ENCODE measurements around the gene EGF. TPM values are rescaled to one million over a fixed set of nuclear protein-coding genes. Genes with fewer than 3 reads are reported as not detected.
A peak's percentile ranks its signal among the peaks of the same experiment; 100 is the strongest.

EGF gene
- total and polyA plus RNA-seq, 7 experiments from 2014 or later = 0.86 TPM; not detected in 6

- H3K4me3 Mint-ChIP-seq = peak overlapping the region in 8 of 10 donors; percentile 5 to 52 (median 28)
- Histone ChIP-seq H3K27ac (ENCODE audit: low read depth, low read length) (no peak overlapping the region), H3K4me3 (ENCODE audit: low read length) (no peak overlapping the region), H3K9me3 (ENCODE audit: control insufficient read depth in 2 of 3, low read length in 3 of 3) (no peaks in the 10 kb centered on the region), H3K27me3 (ENCODE audit: control insufficient read depth in 2 of 2, insufficient read depth in 2 of 2, low read length in 2 of 2) (no peaks in the 10 kb centered on the region), H3K4me1 (ENCODE audit: control insufficient read depth in 2 of 2, insufficient read depth in 2 of 2, low read length in 2 of 2) (no peaks in the 10 kb centered on the region), H3K36me3 (ENCODE audit: control insufficient read depth in 2 of 3, insufficient read depth in 3 of 3, low read length in 3 of 3) (no peaks in the 10 kb centered on the region)
- POLR2A ChIA-PET = no interaction called here
- CTCF ChIA-PET = interaction anchor here (0.7 kb wide), 1 partner anchor 54 kb away, joined by 3 read pairs; no protein-coding TSS in a partner anchor
- H3K27ac Mint-ChIP-seq = no peak overlapping the region
- no peaks in the 10 kb centered on the region for H3K9me3 Mint-ChIP-seq
- intact Hi-C loops (cut with micrococcal nuclease) = loop anchor here (10.0 kb wide), 2 partner anchors 135 to 305 kb away; no protein-coding TSS in a partner anchor
- peaks cover 9 to 29% (median 10%) of the 10 kb centered on the region in 5 donors for H3K27me3 Mint-ChIP-seq
- ATAC-seq (peak; percentile 37), DNase-seq (no peak)
- H3K36me3 Mint-ChIP-seq = peaks cover 0 to 4% (median 0%) of the 10 kb centered on the region in 5 donors
- H3K4me1 Mint-ChIP-seq = peaks cover 8 to 16% (median 12%) of the 10 kb centered on the region in 7 donors
Observed at GRCh38 chr4:109969919-109970318, 57.2 kb downstream of the EGF start.

DNA sequence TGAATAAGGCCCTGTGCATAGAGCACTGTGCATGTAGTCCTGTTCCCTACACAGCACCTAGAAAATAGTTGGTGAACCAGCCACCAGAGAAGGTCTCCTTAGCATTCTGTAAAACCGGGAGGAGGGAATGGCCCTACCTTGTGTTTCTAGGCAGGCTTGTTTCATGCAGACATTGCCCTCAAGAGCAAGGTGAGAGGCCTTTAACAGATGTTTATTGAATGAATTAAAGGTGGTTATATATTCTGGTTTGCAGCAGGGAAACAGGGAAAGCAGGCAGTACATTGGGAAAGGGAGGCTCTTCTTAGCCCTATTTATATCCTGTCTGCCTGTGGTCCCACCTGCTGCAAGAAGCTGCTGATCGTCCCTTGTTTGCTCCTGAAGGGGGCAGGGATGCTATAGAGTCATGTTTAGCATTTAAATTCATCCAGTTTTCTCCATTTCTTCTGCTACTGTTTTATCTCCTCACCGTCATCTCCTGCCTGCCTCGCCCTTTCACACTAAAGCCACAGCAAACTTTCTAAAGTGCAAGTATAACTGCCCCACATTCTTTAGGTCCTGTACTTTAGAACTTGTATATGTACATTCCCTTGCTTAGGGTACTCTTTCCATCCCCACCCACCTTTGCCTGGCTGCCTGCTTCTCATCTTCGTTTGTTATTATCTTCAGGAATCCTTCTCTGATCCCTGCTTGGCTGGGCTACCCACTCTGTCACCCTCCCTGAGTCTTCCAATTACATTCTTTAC, 60.3 kb downstream of the EGF start:
- no peak for DNase-seq
- Histone ChIP-seq H3K27me3 (ENCODE audit: control insufficient read depth in 2 of 2, insufficient read depth in 2 of 2, low read length in 2 of 2) (no peaks in the 10 kb centered on the region), H3K9me3 (ENCODE audit: control insufficient read depth in 2 of 3, low read length in 3 of 3) (no peaks in the 10 kb centered on the region), H3K36me3 (ENCODE audit: control insufficient read depth in 2 of 3, insufficient read depth in 3 of 3, low read length in 3 of 3) (no peaks in the 10 kb centered on the region), H3K4me1 (ENCODE audit: control insufficient read depth in 2 of 2, insufficient read depth in 2 of 2, low read length in 2 of 2) (no peaks in the 10 kb centered on the region), H3K27ac (ENCODE audit: low read depth, low read length) (no peak overlapping the region), H3K4me3 (ENCODE audit: low read length) (no peak overlapping the region)
- no peak for ATAC-seq
- ChIA-PET POLR2A (no interaction called here), CTCF (interaction anchor here (0.6 kb wide), 1 partner anchor 548 kb away, joined by 3 read pairs; no protein-coding TSS in a partner anchor)
- Mint-ChIP-seq H3K9me3 (no peaks in the 10 kb centered on the region), H3K36me3 (peaks cover 0 to 4% (median 0%) of the 10 kb centered on the region in 5 donors), H3K4me1 (peaks cover 8 to 16% (median 12%) of the 10 kb centered on the region in 7 donors), H3K27me3 (peaks cover 0 to 29% (median 10%) of the 10 kb centered on the region in 5 donors), H3K4me3 (no peak overlapping the region), H3K27ac (no peak overlapping the region)
- intact Hi-C loops (cut with micrococcal nuclease) = loop anchor here (10.0 kb wide), 2 partner anchors 138 to 308 kb away; no protein-coding TSS in a partner anchor

DNA sequence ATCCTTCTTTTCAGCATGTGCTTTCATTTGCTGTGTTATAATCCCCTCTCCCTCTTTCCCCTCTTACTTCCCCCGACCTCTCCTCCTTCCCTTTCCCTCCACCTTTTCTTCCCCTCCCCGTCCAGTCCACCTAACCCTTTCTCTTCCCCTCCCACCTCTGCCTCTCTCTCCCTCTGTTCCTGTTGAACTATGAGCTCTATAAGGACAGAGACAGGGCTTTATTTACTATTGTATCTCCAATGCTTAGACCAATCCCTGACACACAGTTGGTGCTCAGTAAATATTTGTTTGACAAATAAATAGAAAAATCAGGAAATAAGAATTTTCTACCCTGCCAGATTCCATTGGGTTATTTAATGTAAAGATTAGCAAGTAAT, 60.8 kb downstream of the EGF start:
- Mint-ChIP-seq H3K27ac (no peak overlapping the region), H3K27me3 (peaks cover 0 to 32% (median 10%) of the 10 kb centered on the region in 5 donors), H3K4me3 (no peak overlapping the region), H3K36me3 (peaks cover 0 to 4% (median 0%) of the 10 kb centered on the region in 5 donors), H3K9me3 (no peaks in the 10 kb centered on the region), H3K4me1 (peaks cover 8 to 16% (median 12%) of the 10 kb centered on the region in 7 donors)
- no peaks in the 10 kb centered on the region for H3K36me3 ChIP-seq (ENCODE audit: control insufficient read depth in 2 of 3, insufficient read depth in 3 of 3, low read length in 3 of 3)
- intact Hi-C loops (cut with micrococcal nuclease) = loop anchor here (10.0 kb wide), 2 partner anchors 139 to 309 kb away; no protein-coding TSS in a partner anchor
- ChIA-PET POLR2A (no interaction called here), CTCF (interaction anchor here (0.6 kb wide), 1 partner anchor 548 kb away, joined by 3 read pairs; no protein-coding TSS in a partner anchor)
- H3K4me3 ChIP-seq (ENCODE audit: low read length) = no peak overlapping the region
- no peaks in the 10 kb centered on the region for H3K27me3 ChIP-seq (ENCODE audit: control insufficient read depth in 2 of 2, insufficient read depth in 2 of 2, low read length in 2 of 2)
- ATAC-seq (no peak), DNase-seq (no peak)
- H3K27ac ChIP-seq (ENCODE audit: low read depth, low read length) = no peak overlapping the region
- no peaks in the 10 kb centered on the region for H3K4me1 ChIP-seq (ENCODE audit: control insufficient read depth in 2 of 2, insufficient read depth in 2 of 2, low read length in 2 of 2)
- H3K9me3 ChIP-seq (ENCODE audit: control insufficient read depth in 2 of 3, low read length in 3 of 3) = no peaks in the 10 kb centered on the region

DNA sequence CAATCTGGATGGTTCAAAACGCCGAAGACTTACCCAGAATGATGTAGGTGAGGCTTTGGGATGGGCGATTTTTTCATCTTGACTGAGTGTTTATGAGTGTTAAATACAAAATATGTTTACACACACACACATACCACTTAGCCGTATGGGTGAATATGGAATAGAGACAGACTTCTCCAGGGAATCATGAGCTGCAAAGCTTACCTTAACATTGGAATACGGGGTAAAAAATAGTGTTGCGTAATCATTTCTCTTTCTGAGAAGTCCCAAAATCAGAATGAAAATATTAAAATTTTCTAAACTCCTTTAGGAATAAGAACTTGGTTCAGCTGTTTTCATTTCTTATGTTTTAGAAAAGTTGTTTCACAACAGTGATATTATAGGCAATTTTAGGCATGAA, 63.5 kb downstream of the EGF start:
- ChIA-PET CTCF (interaction anchor here (0.6 to 1.5 kb wide), 3 partner anchors 10 to 1962 kb away, joined by 3 read pairs; no protein-coding TSS in a partner anchor), POLR2A (no interaction called here)
- Mint-ChIP-seq H3K36me3 (no peaks in the 10 kb centered on the region), H3K4me1 (peaks cover 0 to 8% (median 0%) of the 10 kb centered on the region in 7 donors), H3K27me3 (peaks cover 9 to 57% (median 23%) of the 10 kb centered on the region in 5 donors), H3K9me3 (no peaks in the 10 kb centered on the region), H3K27ac (no peak overlapping the region), H3K4me3 (no peak overlapping the region)
- no peaks in the 10 kb centered on the region for H3K4me1 ChIP-seq (ENCODE audit: control insufficient read depth in 2 of 2, insufficient read depth in 2 of 2, low read length in 2 of 2)
- H3K36me3 ChIP-seq (ENCODE audit: control insufficient read depth in 2 of 3, insufficient read depth in 3 of 3, low read length in 3 of 3) = no peaks in the 10 kb centered on the region
- H3K4me3 ChIP-seq (ENCODE audit: low read length) = no peak overlapping the region
- H3K27me3 ChIP-seq (ENCODE audit: control insufficient read depth in 2 of 2, insufficient read depth in 2 of 2, low read length in 2 of 2) = no peaks in the 10 kb centered on the region
- no peak for ATAC-seq
- no peak for DNase-seq
- intact Hi-C loops (cut with micrococcal nuclease) = loop anchor here (5.0 to 10.0 kb wide), 4 partner anchors 141 to 311 kb away; partner anchors contain the start of genes CASP6 (in 1 of the 2) and RRH (in 1 of the 2)
- no peak overlapping the region for H3K27ac ChIP-seq (ENCODE audit: low read depth, low read length)
- no peaks in the 10 kb centered on the region for H3K9me3 ChIP-seq (ENCODE audit: control insufficient read depth in 2 of 3, low read length in 3 of 3)

- ChIA-PET CTCF (interaction anchor here (0.7 to 1.3 kb wide), 2 partner anchors 555 to 575 kb away, joined by 3 to 5 read pairs; no protein-coding TSS in a partner anchor), POLR2A (no interaction called here)
- Mint-ChIP-seq H3K4me1 (peaks cover 0 to 5% (median 0%) of the 10 kb centered on the region in 7 donors), H3K36me3 (no peaks in the 10 kb centered on the region), H3K27ac (no peak overlapping the region), H3K27me3 (peaks cover 9 to 57% (median 28%) of the 10 kb centered on the region in 5 donors), H3K9me3 (no peaks in the 10 kb centered on the region), H3K4me3 (no peak overlapping the region)
- intact Hi-C loops (cut with micrococcal nuclease) = loop anchor here (1.0 to 10.0 kb wide), 7 partner anchors 143 to 1143 kb away; partner anchors contain the start of genes CASP6 (in 2 of the 2) and RRH (in 1 of the 2)
- Histone ChIP-seq H3K4me3 (ENCODE audit: low read length) (no peak overlapping the region), H3K9me3 (ENCODE audit: control insufficient read depth in 2 of 3, low read length in 3 of 3) (no peaks in the 10 kb centered on the region), H3K4me1 (ENCODE audit: control insufficient read depth in 2 of 2, insufficient read depth in 2 of 2, low read length in 2 of 2) (no peaks in the 10 kb centered on the region), H3K36me3 (ENCODE audit: control insufficient read depth in 2 of 3, insufficient read depth in 3 of 3, low read length in 3 of 3) (no peaks in the 10 kb centered on the region), H3K27ac (ENCODE audit: low read depth, low read length) (no peak overlapping the region), H3K27me3 (ENCODE audit: control insufficient read depth in 2 of 2, insufficient read depth in 2 of 2, low read length in 2 of 2) (no peaks in the 10 kb centered on the region)
- DNase-seq (peak in 5 of 9 donors; percentile 5 to 34 (median 10)), ATAC-seq (peak; percentile 45)
Observed at GRCh38 chr4:109977854-109978501, 65.3 kb downstream of the EGF start.

DNA sequence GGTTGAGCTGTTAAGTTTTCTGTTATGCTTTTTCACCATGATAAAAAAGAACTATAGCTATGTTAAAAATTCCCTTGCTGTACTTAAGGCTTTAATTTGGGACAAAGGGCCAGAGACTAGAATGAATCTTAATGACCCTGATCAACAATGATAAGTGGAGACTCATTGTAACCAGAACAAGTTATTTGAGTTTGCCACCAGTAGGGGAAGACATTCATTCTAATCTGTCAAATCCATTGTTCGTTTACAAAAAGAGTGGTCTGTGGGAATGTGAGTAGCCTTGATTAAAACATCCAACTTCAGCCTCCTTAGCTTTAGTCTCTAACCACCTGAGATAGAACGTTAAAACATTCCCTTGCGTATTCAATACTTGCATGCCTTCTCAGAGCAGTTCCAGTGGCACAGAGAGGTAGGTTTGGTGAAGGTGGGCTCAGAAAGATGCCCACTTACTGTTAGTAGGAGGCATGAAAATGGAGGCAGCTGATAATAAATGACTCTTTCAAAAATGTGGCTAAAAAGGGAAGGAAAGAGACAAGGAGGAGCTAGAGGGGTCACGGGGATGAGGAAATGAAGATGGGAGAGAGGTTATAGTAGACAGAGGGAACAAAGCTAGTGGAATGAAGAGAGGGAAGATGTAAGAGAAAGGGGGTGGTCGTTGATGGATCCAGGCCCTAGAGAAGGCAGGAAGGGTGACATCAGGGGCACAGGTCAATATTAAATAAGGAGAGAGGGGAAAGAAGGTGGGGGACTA, 66.2 kb downstream of the EGF start:
- no peak overlapping the region for H3K27ac Mint-ChIP-seq
- no peaks in the 10 kb centered on the region for H3K4me1 ChIP-seq (ENCODE audit: control insufficient read depth in 2 of 2, insufficient read depth in 2 of 2, low read length in 2 of 2)
- no peaks in the 10 kb centered on the region for H3K9me3 Mint-ChIP-seq
- DNase-seq (no peak), ATAC-seq (no peak)
- no peaks in the 10 kb centered on the region for H3K36me3 ChIP-seq (ENCODE audit: control insufficient read depth in 2 of 3, insufficient read depth in 3 of 3, low read length in 3 of 3)
- intact Hi-C loops (cut with micrococcal nuclease) = loop anchor here (1.0 to 10.0 kb wide), 7 partner anchors 144 to 1144 kb away; partner anchors contain the start of genes CASP6 (in 2 of the 2) and RRH (in 1 of the 2)
- H3K36me3 Mint-ChIP-seq = no peaks in the 10 kb centered on the region
- H3K27ac ChIP-seq (ENCODE audit: low read depth, low read length) = no peak overlapping the region
- no peaks in the 10 kb centered on the region for H3K27me3 ChIP-seq (ENCODE audit: control insufficient read depth in 2 of 2, insufficient read depth in 2 of 2, low read length in 2 of 2)
- no peak overlapping the region for H3K4me3 ChIP-seq (ENCODE audit: low read length)
- CTCF ChIA-PET = interaction anchor here (0.6 to 1.8 kb wide), 5 partner anchors 165 to 555 kb away, joined by 3 to 6 read pairs (median 5); no protein-coding TSS in a partner anchor
- H3K4me3 Mint-ChIP-seq = no peak overlapping the region
- peaks cover 9 to 56% (median 25%) of the 10 kb centered on the region in 5 donors for H3K27me3 Mint-ChIP-seq
- no peaks in the 10 kb centered on the region for H3K9me3 ChIP-seq (ENCODE audit: control insufficient read depth in 2 of 3, low read length in 3 of 3)
- H3K4me1 Mint-ChIP-seq = peaks cover 0 to 2% (median 0%) of the 10 kb centered on the region in 7 donors
- POLR2A ChIA-PET = no interaction called here
